Esophagus squamous epithelium (tissue), 5 donors: ENCODE results near the gene FRK. TPM values are rescaled to one million over a fixed set of nuclear protein-coding genes. Genes with fewer than 3 reads are reported as not detected.
"Not testable (repeated sequence)": the region's sequence is repeated elsewhere in the genome, so short reads cannot be mapped to it uniquely, and the experiment has no call there.

Source experiments
- DNase-seq: peaks from one replicate; lab custom pipeline; 2025; lab: John Stamatoyannopoulos, UW
- H3K27ac ChIP-seq, 4 donors: fragments of 200-600 bp; sonication (generic); one replicate each; pipeline ENCODE4 v1.5.1; 2016 to 2019; ENCODE audit warnings: mild to moderate bottlenecking in 1 of 4
- H3K27me3 ChIP-seq, 4 donors: fragments of 200-600 bp; sonication (generic); 1 replicate in 3 of 4; 2 replicates in 1 of 4; pipeline versions ENCODE4 v1.5.1 to v1.6.0; 2017 to 2021; ENCODE audit warnings: antibody characterized with exemption in 1 of 4
- H3K36me3 ChIP-seq, 3 donors: fragments of 200-600 bp; sonication (generic); one replicate each; pipeline ENCODE4 v1.5.1; 2016 to 2019
- H3K4me1 ChIP-seq, 3 donors: fragments of 200-600 bp; sonication (generic); one replicate each; pipeline ENCODE4 v1.5.1; 2017 to 2019
- H3K4me3 ChIP-seq, 4 donors: fragments of 200-600 bp; sonication (generic); 1 replicate in 3 of 4; 2 replicates in 1 of 4; pipeline ENCODE4 v1.5.1; 2016 to 2019; ENCODE audit warnings: mild to moderate bottlenecking in 2 of 4, moderate library complexity in 1 of 4
- H3K9me3 ChIP-seq, 3 donors: fragments of 200-600 bp; sonication (generic); one replicate each; pipeline ENCODE4 v1.5.1; 2016 to 2019
- CTCF ChIP-seq, 6 experiments: fragments of 450-650 bp in 4 of 6; fragments of 200-600 bp in 2 of 6; sonication (generic) in 2 of 6; IDR thresholded peaks; one replicate each; pipeline ENCODE4 v1.5.1; 2016 to 2019; ENCODE audit warnings: antibody characterized with exemption in 6 of 6, mild to moderate bottlenecking in 4 of 6, moderate library complexity in 4 of 6
- POLR2A ChIP-seq, 4 donors: fragments of 450-650 bp; IDR thresholded peaks; one replicate each; pipeline ENCODE4 v1.6.1; 2017; ENCODE audit warnings: antibody characterized with exemption in 4 of 4, mild to moderate bottlenecking in 4 of 4, moderate library complexity in 3 of 4
- WGBS, 2 donors: methylation state at CpG; one replicate each; pipeline ENCODE4 v1.1.5; 2018; 5-methylcytosine and 5-hydroxymethylcytosine counted together
- intact Hi-C: fragments of 100-400 bp; cut with DNase I; formaldehyde crosslinking; loops from one replicate; pipeline ENCODE4 v1.15.0; 2022
- total RNA-seq, 4 donors: library from RNA; depleted of rRNA; stranded (reverse); fragments of >200 nt; gene quantifications; one replicate each; pipeline ENCODE4 v1.1.0, GENCODE V29; 2016
- donor health status: DM: yes; HTN: yes; CAD: no.

The FRK gene
- total RNA-seq, 4 donors from 2014 or later, result 5.0 to 12.1 (median 10.0) TPM

GRCh38 chr6:115969930-115970273 lies 90.8 kb downstream of the FRK start:
- no peak for TF ChIP-seq CTCF (IDR thresholded peaks at IDR 0.05)
- TF ChIP-seq POLR2A (IDR thresholded peaks at IDR 0.05), result no peak
- H3K27ac ChIP-seq, result no peak overlapping the region
- peaks cover 0 to 18% (median 0%) of the 10 kb centered on the region in 3 donors for H3K36me3 ChIP-seq
- H3K4me1 ChIP-seq, result peaks cover 0 to 6% (median 0%) of the 10 kb centered on the region in 3 donors
- no peaks in the 10 kb centered on the region for H3K9me3 ChIP-seq
- no peak overlapping the region for H3K4me3 ChIP-seq
- intact Hi-C loops, result no loop called here
- no peaks in the 10 kb centered on the region for H3K27me3 ChIP-seq
- no peak for DNase-seq

GRCh38 chr6:115969207-115969929 lies 91.3 kb downstream of the FRK start:
- no peak for DNase-seq
- intact Hi-C loops, result no loop called here
- H3K36me3 ChIP-seq, result peaks cover 0 to 18% (median 0%) of the 10 kb centered on the region in 3 donors
- no peaks in the 10 kb centered on the region for H3K27me3 ChIP-seq
- H3K4me1 ChIP-seq, result peaks cover 0 to 6% (median 0%) of the 10 kb centered on the region in 3 donors
- TF ChIP-seq CTCF (IDR thresholded peaks at IDR 0.05) (no peak), POLR2A (IDR thresholded peaks at IDR 0.05) (no peak)
- no peaks in the 10 kb centered on the region for H3K9me3 ChIP-seq
- H3K4me3 ChIP-seq, result no peak overlapping the region
- 78 to 83% methylated on average over 7 of the region's 7 CpGs for WGBS, 2 donors
- no peak overlapping the region for H3K27ac ChIP-seq

DNA sequence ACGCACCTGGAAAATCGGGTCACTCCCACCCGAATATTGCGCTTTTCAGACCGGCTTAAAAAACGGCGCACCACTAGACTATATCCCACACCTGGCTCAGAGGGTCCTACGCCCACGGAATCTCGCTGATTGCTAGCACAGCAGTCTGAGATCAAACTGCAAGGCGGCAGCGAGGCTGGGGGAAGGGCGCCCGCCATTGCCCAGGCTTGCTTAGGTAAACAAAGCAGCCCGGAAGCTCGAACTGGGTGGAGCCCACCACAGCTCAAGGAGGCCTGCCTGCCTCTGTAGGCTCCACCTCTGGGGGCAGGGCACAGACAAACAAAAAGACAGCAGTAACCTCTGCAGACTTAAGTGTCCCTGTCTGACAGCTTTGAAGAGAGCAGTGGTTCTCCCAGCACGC lies 100.4 kb downstream of the FRK start:
- not testable (repeated sequence) for DNase-seq, H3K4me1 ChIP-seq, H3K27ac ChIP-seq

DNA sequence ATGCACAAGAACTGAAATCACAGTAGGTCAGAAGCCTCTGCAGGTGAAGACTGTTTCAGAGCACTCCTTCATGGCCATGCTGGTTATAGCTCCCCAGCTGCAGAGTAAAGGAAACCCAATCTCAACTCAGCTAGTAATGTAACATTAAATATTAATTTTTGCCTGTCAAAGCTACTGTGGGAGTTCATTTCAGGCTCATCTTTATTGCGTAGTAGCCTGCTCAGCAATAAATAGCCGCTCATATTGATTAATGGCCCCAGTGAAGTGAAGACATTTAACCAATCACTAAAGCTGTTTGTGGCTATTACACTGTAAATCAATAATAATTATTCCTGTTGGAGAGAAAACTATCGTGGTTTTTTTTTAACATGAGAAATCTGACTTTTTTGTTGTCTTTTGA lies 101.7 kb downstream of the FRK start:
- Histone ChIP-seq H3K36me3 (peaks cover 0 to 18% (median 0%) of the 10 kb centered on the region in 3 donors), H3K27me3 (no peaks in the 10 kb centered on the region), H3K27ac (no peak overlapping the region), H3K4me1 (no peaks in the 10 kb centered on the region), H3K4me3 (no peak overlapping the region), H3K9me3 (no peaks in the 10 kb centered on the region)
- WGBS, 2 donors, result 68 to 76% methylated on average over 3 of the region's 3 CpGs
- intact Hi-C loops, result no loop called here
- no peak for DNase-seq
- TF ChIP-seq POLR2A (IDR thresholded peaks at IDR 0.05) (no peak), CTCF (IDR thresholded peaks at IDR 0.05) (no peak)

More for the DNA sequence above, 100.4 kb downstream of the FRK start:
- H3K4me3 ChIP-seq, H3K9me3 ChIP-seq, H3K27me3 ChIP-seq, intact Hi-C loops: not testable (repeated sequence)
- H3K36me3 ChIP-seq, result peaks cover 0 to 13% (median 0%) of the 10 kb centered on the region in 3 donors
- no CpG with 5 or more reads among the region's 17 CpGs for WGBS, 2 donors

DNA sequence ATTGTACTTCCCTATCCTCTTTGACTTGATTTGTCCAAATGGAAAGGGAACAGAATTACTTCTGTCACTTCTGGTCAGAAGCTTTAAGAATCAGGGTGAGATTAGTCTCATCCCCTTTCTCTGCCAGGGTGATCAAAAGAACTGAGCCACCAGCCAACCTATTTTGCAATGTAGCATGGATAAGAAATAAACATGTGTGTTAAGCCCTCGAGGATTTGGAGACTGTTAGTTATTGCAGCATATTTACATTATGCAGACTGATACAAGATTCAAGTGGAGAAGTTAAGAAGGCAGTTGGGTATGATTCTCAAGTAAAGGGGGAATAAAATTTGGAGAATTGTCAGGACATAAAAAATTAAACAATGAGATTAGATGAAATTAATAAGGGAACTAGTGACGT lies 106.0 kb downstream of the FRK start:
- Histone ChIP-seq H3K4me3 (no peak overlapping the region), H3K27me3 (no peaks in the 10 kb centered on the region), H3K9me3 (no peaks in the 10 kb centered on the region), H3K27ac (no peak overlapping the region), H3K4me1 (no peaks in the 10 kb centered on the region), H3K36me3 (peaks cover 0 to 24% (median 0%) of the 10 kb centered on the region in 3 donors)
- no peak for DNase-seq
- 64 to 79% methylated on average over 2 of the region's 2 CpGs for WGBS, 2 donors
- intact Hi-C loops, result no loop called here
- TF ChIP-seq CTCF (IDR thresholded peaks at IDR 0.05) (no peak), POLR2A (IDR thresholded peaks at IDR 0.05) (no peak)
